B cell (primary cell): Measurements from ENCODE around the gene STMN3. TPM values are rescaled to one million over a fixed set of nuclear protein-coding genes. Genes with fewer than 3 reads are reported as not detected.

Source experiments
- ATAC-seq: fragments of 200-7000 bp; cut with Tn5 transposase; one replicate; pipeline ENCODE4 v1.10.0; 2021; ENCODE audit warnings: low read depth, mild to moderate bottlenecking, moderate number of reproducible peaks, moderate library complexity
- CTCF ChIA-PET: fragments of 350-600 bp; sonication (Branson Sonifier 250); formaldehyde crosslinking; loops from one replicate; lab custom pipeline; 2021; ENCODE audit warnings: antibody characterized with exemption, inconsistent platforms; lab: Charles Lee
- POLR2A ChIA-PET: fragments of 350-600 bp; sonication (Branson Sonifier 250); formaldehyde crosslinking; loops from one replicate; lab custom pipeline; 2021; ENCODE audit warnings: antibody characterized with exemption; lab: Charles Lee
- DNase-seq: peaks from one replicate; pipeline ENCODE4 v3.0.0; 2013
- H2AFZ ChIP-seq: 2 replicates; pipeline ENCODE4 v1.6.1; 2012; ENCODE audit warnings: mild to moderate bottlenecking, low read depth, low read length; ENCODE audit not compliant: insufficient read depth, poor library complexity, severe bottlenecking
- H3K27ac ChIP-seq, 2 donors: 1 replicate in 1 of 2; 2 replicates in 1 of 2; pipeline ENCODE4 v1.5.1; 2012 to 2013; ENCODE audit warnings: low read length in 2 of 2, mild to moderate bottlenecking in 2 of 2, moderate library complexity in 1 of 2
- H3K27me3 ChIP-seq, 4 experiments: fragments of 200-600 bp in 1 of 4; sonication (generic) in 1 of 4; replicated peaks in 1 of 4; 1 replicate in 2 of 4; 2 replicates in 2 of 4; pipeline versions ENCODE4 v1.6.1 to v1.7.0; 2013 to 2016; ENCODE audit warnings: low read length in 3 of 4, mild to moderate bottlenecking in 2 of 4, mixed read lengths in 1 of 4, moderate library complexity in 1 of 4; ENCODE audit not compliant: insufficient read depth in 4 of 4, control insufficient read depth in 3 of 4; ENCODE audit errors: control extremely low read depth in 1 of 4
- H3K36me3 ChIP-seq, 2 experiments: replicated peaks in 1 of 2; 1 replicate in 1 of 2; 2 replicates in 1 of 2; pipeline versions ENCODE4 v1.6.1 to v1.7.1; 2013; ENCODE audit warnings: low read length in 1 of 2; ENCODE audit not compliant: insufficient read depth in 2 of 2, control insufficient read depth in 1 of 2; ENCODE audit errors: control extremely low read depth in 1 of 2, extremely low read depth in 1 of 2
- H3K4me1 ChIP-seq, 2 donors: fragments of 200-600 bp in 1 of 2; sonication (generic) in 1 of 2; 1 replicate in 1 of 2; 2 replicates in 1 of 2; pipeline versions ENCODE4 v1.5.1 to v1.6.1; 2013 to 2017; ENCODE audit warnings: low read length in 2 of 2; ENCODE audit not compliant: control insufficient read depth in 2 of 2, insufficient read depth in 2 of 2
- H3K4me2 ChIP-seq: replicated peaks from 2 replicates; pipeline ENCODE3; 2012; ENCODE audit warnings: mild to moderate bottlenecking, low read depth, low read length; ENCODE audit not compliant: poor library complexity, severe bottlenecking
- H3K4me3 ChIP-seq, 5 experiments: fragments of 200-600 bp in 1 of 5; sonication (generic) in 1 of 5; 1 replicate in 3 of 5; 2 replicates in 2 of 5; pipeline versions ENCODE4 v1.5.1 to v1.7.0; 2011 to 2016; ENCODE audit warnings: low read length in 4 of 5, mild to moderate bottlenecking in 4 of 5, low read depth in 2 of 5, control low read depth in 1 of 5, moderate library complexity in 1 of 5; ENCODE audit not compliant: insufficient read depth in 1 of 5; ENCODE audit errors: control extremely low read depth in 1 of 5, extremely low read depth in 1 of 5
- H3K79me2 ChIP-seq: fragments of 200-600 bp; sonication (generic); one replicate; pipeline ENCODE4 v1.6.0; 2016; ENCODE audit warnings: low read length; ENCODE audit not compliant: control insufficient read depth, insufficient read depth
- H3K9ac ChIP-seq: fragments of 200-600 bp; sonication (generic); 2 replicates; pipeline ENCODE4 v1.6.1; 2017; ENCODE audit warnings: mild to moderate bottlenecking, low read length, moderate library complexity
- H3K9me3 ChIP-seq, 3 donors: one replicate each; pipeline versions ENCODE4 v1.6.1 to v1.7.1; 2013; ENCODE audit warnings: low read length in 2 of 3; ENCODE audit not compliant: control insufficient read depth in 2 of 3, insufficient read depth in 1 of 3; ENCODE audit errors: control extremely low read depth in 1 of 3
- H4K20me1 ChIP-seq: 2 replicates; pipeline ENCODE4 v1.6.0; 2012; ENCODE audit warnings: mild to moderate bottlenecking, low read length; ENCODE audit not compliant: insufficient read depth, control insufficient read depth, poor library complexity, severe bottlenecking
- H3K27ac Mint-ChIP-seq: one replicate; pipeline ENCODE4 v1.8.0; 2021; ENCODE audit warnings: mixed read lengths
- H3K27me3 Mint-ChIP-seq: one replicate; pipeline ENCODE4 v1.8.0; 2021; ENCODE audit warnings: mixed read lengths
- H3K4me1 Mint-ChIP-seq: one replicate; pipeline ENCODE4 v1.8.0; 2021; ENCODE audit warnings: mixed read lengths
- H3K4me3 Mint-ChIP-seq: one replicate; pipeline ENCODE4 v1.8.0; 2021; ENCODE audit warnings: mixed read lengths
- H3K9me3 Mint-ChIP-seq: one replicate; pipeline ENCODE4 v1.8.0; 2022; ENCODE audit warnings: mixed read lengths; ENCODE audit not compliant: insufficient read depth
- EZH2 ChIP-seq: IDR thresholded peaks from 2 replicates; pipeline ENCODE4 v1.6.1; 2012; ENCODE audit warnings: borderline replicate concordance, low read depth, mild to moderate bottlenecking, moderate library complexity, low read length; ENCODE audit not compliant: insufficient read depth, poor library complexity, severe bottlenecking
- WGBS: methylation state at CpG from one replicate; pipeline ENCODE4 v1.1.5; 2013; ENCODE audit warnings: missing lambda C conversion rate; ENCODE audit not compliant: insufficient coverage; 5-methylcytosine and 5-hydroxymethylcytosine counted together
- intact Hi-C: fragments of 100-400 bp; cut with micrococcal nuclease; formaldehyde crosslinking; loops from one replicate; pipeline ENCODE4 v1.10.0; 2022
- polyA plus RNA-seq: library from polyadenylated mRNA; depleted of rRNA; stranded (reverse); fragments of >200 nt; gene quantifications from 2 replicates; pipeline ENCODE4 v1.2.3, GENCODE V29; 2012
- total RNA-seq, 2 donors: library from RNA; stranded (reverse); fragments of 120-200 nt in 1 of 2; gene quantifications; 1 replicate in 1 of 2; 2 replicates in 1 of 2; pipeline versions ENCODE4 v1.2.3 to v1.2.4, GENCODE V29; 2013 to 2022
- TF ChIP-seq, protein P1 (sequence below): fragments of 200-600 bp; IDR thresholded peaks from one replicate; pipeline ENCODE4 v1.8.0; 2022; ENCODE audit warnings: antibody characterized with exemption, mild to moderate bottlenecking

Gene STMN3
- total and polyA plus RNA-seq, 2 donors (not counting 1 experiment from before 2014, with no cell fraction given), result 35.0 to 59.4 TPM

DNA sequence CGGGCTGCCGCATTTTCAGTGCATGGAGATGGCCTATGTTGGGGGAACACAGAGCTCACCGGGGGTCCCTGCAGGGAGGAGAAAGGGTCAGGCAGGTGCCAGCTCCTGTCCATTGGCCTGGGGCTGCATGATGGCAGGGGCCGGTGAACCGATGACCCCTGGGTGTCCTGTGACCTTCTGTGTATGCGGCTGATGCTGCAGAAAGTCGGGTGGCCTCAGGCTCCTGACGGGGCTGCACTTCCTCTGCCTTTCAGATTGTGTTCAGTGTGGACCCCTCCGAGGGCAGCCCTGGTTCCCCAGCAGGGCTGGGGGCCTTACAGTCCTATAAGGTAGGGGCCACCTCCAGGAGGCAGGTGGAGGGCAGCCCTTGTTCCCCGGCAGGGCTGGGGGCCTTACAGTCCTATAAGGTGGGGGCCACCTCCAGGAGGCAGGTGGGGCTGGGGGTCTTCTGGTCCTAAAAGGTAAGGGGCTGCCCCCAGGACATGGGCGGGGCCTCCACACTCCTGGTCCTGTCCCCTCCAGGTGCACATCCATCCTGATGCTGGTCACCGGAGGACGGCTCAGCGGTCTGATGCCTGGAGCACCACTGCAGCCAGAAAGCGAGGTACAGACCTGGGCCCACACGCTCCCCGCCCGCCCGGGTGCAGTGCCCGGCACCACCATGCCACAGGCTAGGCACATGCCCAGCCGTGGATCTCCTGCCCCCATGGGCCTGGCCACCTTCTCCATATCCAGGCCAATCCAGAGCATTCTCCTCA, 32.2 kb upstream of the STMN3 start:
- no peak overlapping the region for H3K27ac ChIP-seq
- H2AFZ ChIP-seq, result no peak overlapping the region
- peaks cover 0 to 2% (median 0%) of the 10 kb centered on the region in 4 experiments for H3K27me3 ChIP-seq
- ATAC-seq (no peak), DNase-seq (no peak)
- no peaks in the 10 kb centered on the region for H3K79me2 ChIP-seq
- WGBS, result 94% methylated on average over 20 of the region's 21 CpGs
- CTCF ChIA-PET, result no interaction called here
- intact Hi-C loops, result no loop called here
- TF ChIP-seq, protein P1, sequence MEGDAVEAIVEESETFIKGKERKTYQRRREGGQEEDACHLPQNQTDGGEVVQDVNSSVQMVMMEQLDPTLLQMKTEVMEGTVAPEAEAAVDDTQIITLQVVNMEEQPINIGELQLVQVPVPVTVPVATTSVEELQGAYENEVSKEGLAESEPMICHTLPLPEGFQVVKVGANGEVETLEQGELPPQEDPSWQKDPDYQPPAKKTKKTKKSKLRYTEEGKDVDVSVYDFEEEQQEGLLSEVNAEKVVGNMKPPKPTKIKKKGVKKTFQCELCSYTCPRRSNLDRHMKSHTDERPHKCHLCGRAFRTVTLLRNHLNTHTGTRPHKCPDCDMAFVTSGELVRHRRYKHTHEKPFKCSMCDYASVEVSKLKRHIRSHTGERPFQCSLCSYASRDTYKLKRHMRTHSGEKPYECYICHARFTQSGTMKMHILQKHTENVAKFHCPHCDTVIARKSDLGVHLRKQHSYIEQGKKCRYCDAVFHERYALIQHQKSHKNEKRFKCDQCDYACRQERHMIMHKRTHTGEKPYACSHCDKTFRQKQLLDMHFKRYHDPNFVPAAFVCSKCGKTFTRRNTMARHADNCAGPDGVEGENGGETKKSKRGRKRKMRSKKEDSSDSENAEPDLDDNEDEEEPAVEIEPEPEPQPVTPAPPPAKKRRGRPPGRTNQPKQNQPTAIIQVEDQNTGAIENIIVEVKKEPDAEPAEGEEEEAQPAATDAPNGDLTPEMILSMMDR, result no peak
- no peak for TF ChIP-seq EZH2
- Mint-ChIP-seq H3K27me3 (no peaks in the 10 kb centered on the region), H3K27ac (no peak overlapping the region), H3K4me3 (no peak overlapping the region), H3K9me3 (no peaks in the 10 kb centered on the region), H3K4me1 (peaks cover 3% of the 10 kb centered on the region)
- H3K4me2 ChIP-seq, result no peak overlapping the region
- no peaks in the 10 kb centered on the region for H3K36me3 ChIP-seq
- POLR2A ChIA-PET, result interaction anchor here (0.7 kb wide), 1 partner anchor 119 kb away, joined by 6 read pairs; no protein-coding TSS in a partner anchor
- no peaks in the 10 kb centered on the region for H4K20me1 ChIP-seq
- peaks cover 0 to 14% of the 10 kb centered on the region in 2 donors for H3K4me1 ChIP-seq
- H3K9me3 ChIP-seq, result no peaks in the 10 kb centered on the region
- no peak overlapping the region for H3K4me3 ChIP-seq
- H3K9ac ChIP-seq, result no peak overlapping the region
